Measurements from ENCODE around the gene RBM47.

GRCh38 chr4:40559585-40560465 is 69.8 kb downstream of the RBM47 start:
- TF ChIP-seq POLR2A (IDR thresholded peaks at IDR 0.05; ENCODE audit: low read length) (no peak), GATA1 (IDR thresholded peaks at IDR 0.05; ENCODE audit: low read depth, low read length) (no peak)
